Uterus (tissue), 2 donors: Measurements from ENCODE around the gene CD80.

ENCODE experiments used
- POLR2A ChIP-seq, 2 donors: fragments of 450-650 bp; IDR thresholded peaks; one replicate each; pipeline ENCODE4 v1.6.1; 2016; ENCODE audit warnings: antibody characterized with exemption in 2 of 2, mild to moderate bottlenecking in 1 of 2, moderate library complexity in 1 of 2
- TF ChIP-seq, protein P1 (sequence below), 4 experiments: fragments of 200-600 bp in 2 of 4; fragments of 450-650 bp in 2 of 4; sonication (generic) in 2 of 4; IDR thresholded peaks; one replicate each; pipeline ENCODE4 v1.5.1; 2016 to 2019; ENCODE audit warnings: antibody characterized with exemption in 4 of 4, mild to moderate bottlenecking in 2 of 4, moderate library complexity in 1 of 4

DNA sequence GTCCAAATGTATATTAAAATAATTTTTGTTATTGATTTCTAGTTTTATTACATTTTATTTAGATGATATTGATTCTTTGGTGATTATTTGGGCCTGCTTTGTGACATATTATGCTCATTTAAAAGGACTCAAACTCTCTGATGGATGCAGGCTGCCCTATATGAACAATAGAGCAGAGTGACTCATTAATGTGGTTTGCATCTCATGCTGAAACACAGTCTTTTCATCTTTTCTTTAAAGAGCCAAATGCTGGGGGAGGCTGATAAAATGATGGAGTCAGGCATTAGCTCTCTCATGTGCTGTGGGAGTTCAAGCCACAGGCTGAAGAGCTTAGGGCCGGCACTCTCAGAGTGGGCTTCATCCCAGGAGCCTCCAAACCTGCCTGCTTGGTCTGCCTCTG lies 45.5 kb upstream of the CD80 start:
- TF ChIP-seq, protein P1, sequence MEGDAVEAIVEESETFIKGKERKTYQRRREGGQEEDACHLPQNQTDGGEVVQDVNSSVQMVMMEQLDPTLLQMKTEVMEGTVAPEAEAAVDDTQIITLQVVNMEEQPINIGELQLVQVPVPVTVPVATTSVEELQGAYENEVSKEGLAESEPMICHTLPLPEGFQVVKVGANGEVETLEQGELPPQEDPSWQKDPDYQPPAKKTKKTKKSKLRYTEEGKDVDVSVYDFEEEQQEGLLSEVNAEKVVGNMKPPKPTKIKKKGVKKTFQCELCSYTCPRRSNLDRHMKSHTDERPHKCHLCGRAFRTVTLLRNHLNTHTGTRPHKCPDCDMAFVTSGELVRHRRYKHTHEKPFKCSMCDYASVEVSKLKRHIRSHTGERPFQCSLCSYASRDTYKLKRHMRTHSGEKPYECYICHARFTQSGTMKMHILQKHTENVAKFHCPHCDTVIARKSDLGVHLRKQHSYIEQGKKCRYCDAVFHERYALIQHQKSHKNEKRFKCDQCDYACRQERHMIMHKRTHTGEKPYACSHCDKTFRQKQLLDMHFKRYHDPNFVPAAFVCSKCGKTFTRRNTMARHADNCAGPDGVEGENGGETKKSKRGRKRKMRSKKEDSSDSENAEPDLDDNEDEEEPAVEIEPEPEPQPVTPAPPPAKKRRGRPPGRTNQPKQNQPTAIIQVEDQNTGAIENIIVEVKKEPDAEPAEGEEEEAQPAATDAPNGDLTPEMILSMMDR (IDR thresholded peaks at IDR 0.05): no peak
- no peak for TF ChIP-seq POLR2A (IDR thresholded peaks at IDR 0.05)
